HEK293 (cell line): Measurements from ENCODE around the gene GJD4.
A peak's percentile ranks its signal among the peaks of the same experiment; 100 is the strongest.

Experiments used
- CTCF ChIA-PET: fragments of 350-600 bp; formaldehyde crosslinking; extraction: SDS; loops from one replicate; lab custom pipeline; 2021; ENCODE audit warnings: antibody characterized with exemption; lab: Yijun Ruan, JAX
- POLR2A ChIA-PET: fragments of 300-600 bp; formaldehyde crosslinking; extraction: SDS; loops from one replicate; lab custom pipeline; 2020; ENCODE audit warnings: antibody characterized with exemption, inconsistent platforms; lab: Yijun Ruan, JAX
- H3K27ac ChIP-seq: fragments of 200-500 bp; sonication (Bioruptor generic); 2 replicates; pipeline ENCODE4 v1.5.1; 2014; ENCODE audit warnings: low read depth, low read length, control low read depth, inconsistent platforms; ENCODE audit errors: extremely low read depth
- H3K36me3 ChIP-seq, 2 experiments: fragments of 200-500 bp in 1 of 2; sonication (Bioruptor generic) in 1 of 2; 1 replicate in 1 of 2; 2 replicates in 1 of 2; pipeline ENCODE4 v1.5.1; 2014 to 2017; ENCODE audit warnings: inconsistent platforms in 2 of 2, low read length in 2 of 2; ENCODE audit not compliant: control insufficient read depth in 2 of 2, insufficient read depth in 1 of 2
- H3K4me1 ChIP-seq: fragments of 200-500 bp; sonication (Bioruptor generic); 2 replicates; pipeline ENCODE4 v1.5.1; 2014; ENCODE audit warnings: mild to moderate bottlenecking, low read length, inconsistent platforms; ENCODE audit not compliant: control insufficient read depth, insufficient read depth
- H3K4me3 ChIP-seq: 2 replicates; pipeline ENCODE4 v1.5.1; 2011; ENCODE audit warnings: low read depth, mild to moderate bottlenecking, control low read depth, low read length, moderate library complexity
- H3K9me3 ChIP-seq: fragments of 200-500 bp; sonication (Bioruptor generic); 2 replicates; pipeline ENCODE4 v1.5.1; 2014; ENCODE audit warnings: low read depth, low read length, inconsistent platforms; ENCODE audit not compliant: control insufficient read depth, insufficient read depth
- PRDM10 ChIP-seq: fragments of 450-650 bp; formaldehyde crosslinking; IDR thresholded peaks from 2 replicates; pipeline ENCODE4 v1.5.1; 2016; ENCODE audit warnings: missing biosample characterization, missing genetic modification characterization
- ZBTB11 ChIP-seq: fragments of 450-650 bp; formaldehyde crosslinking; conservative IDR thresholded peaks from 2 replicates; pipeline ENCODE4 v1.5.1; 2016; ENCODE audit warnings: low read depth, missing biosample characterization, missing genetic modification characterization
- ZNF10 ChIP-seq: fragments of 450-650 bp; formaldehyde crosslinking; IDR thresholded peaks from 2 replicates; pipeline ENCODE4 v1.5.1; 2017; ENCODE audit warnings: missing biosample characterization, missing genetic modification characterization
- ZNF146 ChIP-seq: fragments of 450-650 bp; formaldehyde crosslinking; IDR thresholded peaks from 2 replicates; pipeline ENCODE4 v1.5.1; 2016; ENCODE audit warnings: missing biosample characterization, missing genetic modification characterization
- ZNF449 ChIP-seq: fragments of 450-650 bp; formaldehyde crosslinking; IDR thresholded peaks from 2 replicates; pipeline ENCODE4 v1.5.1; 2017; ENCODE audit warnings: missing biosample characterization, mild to moderate bottlenecking, missing genetic modification characterization, moderate library complexity
- ZNF621 ChIP-seq: fragments of 450-650 bp; formaldehyde crosslinking; IDR thresholded peaks from 2 replicates; pipeline ENCODE4 v1.5.1; 2017; ENCODE audit warnings: missing biosample characterization, missing genetic modification characterization
- ZNF704 ChIP-seq: fragments of 450-650 bp; formaldehyde crosslinking; IDR thresholded peaks from 2 replicates; pipeline ENCODE4 v1.5.1; 2016; ENCODE audit warnings: missing biosample characterization, missing genetic modification characterization
- ZNF776 ChIP-seq: fragments of 450-650 bp; formaldehyde crosslinking; IDR thresholded peaks from 2 replicates; pipeline ENCODE4 v1.5.0; 2017; ENCODE audit warnings: missing biosample characterization, missing genetic modification characterization, borderline replicate concordance

Gene GJD4

GRCh38 chr10:35559416-35559815, 45.7 kb upstream of the GJD4 start (continued):
- no peak for TF ChIP-seq PRDM10 (tag by site-specific recombination)
- no peak for TF ChIP-seq ZNF621 (tag by site-specific recombination)

- no peak overlapping the region for H3K4me3 ChIP-seq
- ChIA-PET CTCF (interaction anchor here (0.6 to 2.6 kb wide), 7 partner anchors 17 to 1722 kb away, joined by 3 to 14 read pairs (median 5); no protein-coding TSS in a partner anchor), POLR2A (no interaction called here)
- no peaks in the 10 kb centered on the region for H3K9me3 ChIP-seq
- H3K27ac ChIP-seq, result no peak overlapping the region
- H3K4me1 ChIP-seq, result no peaks in the 10 kb centered on the region
- TF ChIP-seq ZBTB11 (tag by site-specific recombination) (no peak), ZNF10 (no peak), ZNF704 (tag by site-specific recombination) (no peak)
- peaks cover 0 to 13% of the 10 kb centered on the region in 2 experiments; a peak in 2 of 3 replicates for H3K36me3 ChIP-seq
Measured at GRCh38 chr10:35561715-35562114, 43.4 kb upstream of the GJD4 start.

- Histone ChIP-seq H3K4me3 (no peak overlapping the region), H3K27ac (no peak overlapping the region), H3K9me3 (no peaks in the 10 kb centered on the region), H3K4me1 (no peaks in the 10 kb centered on the region), H3K36me3 (peaks cover 0 to 15% of the 10 kb centered on the region in 2 experiments; a peak in 2 of 3 replicates)
- CTCF ChIA-PET, result interaction anchor here (0.7 to 2.6 kb wide), 28 partner anchors 9 to 1721 kb away, joined by 3 to 31 read pairs (median 4); no protein-coding TSS in a partner anchor
- POLR2A ChIA-PET, result no interaction called here
- TF ChIP-seq ZNF776 (tag by site-specific recombination), result no peak
- TF ChIP-seq ZNF449 (tag by site-specific recombination), result no peak
- peak; percentile 89 for TF ChIP-seq ZNF146 (tag by site-specific recombination)
Measured at GRCh38 chr10:35562427-35562826, 42.7 kb upstream of the GJD4 start.
